A549 (cell line): Measurements from ENCODE around the gene ATL1.

Experiments
- CEBPB ChIP-seq, 2 experiments: fragments of >200 bp in 1 of 2; sonication (Bioruptor Twin) in 1 of 2; formaldehyde crosslinking in 1 of 2; IDR thresholded peaks; 2 replicates each; pipeline ENCODE4 v1.6.1; 2012 to 2016
- CHD2 ChIP-seq: fragments of 150-350 bp; IDR thresholded peaks from 2 replicates; pipeline ENCODE4 v1.6.1; 2014; ENCODE audit warnings: low read length; ENCODE audit not compliant: partially characterized antibody

DNA sequence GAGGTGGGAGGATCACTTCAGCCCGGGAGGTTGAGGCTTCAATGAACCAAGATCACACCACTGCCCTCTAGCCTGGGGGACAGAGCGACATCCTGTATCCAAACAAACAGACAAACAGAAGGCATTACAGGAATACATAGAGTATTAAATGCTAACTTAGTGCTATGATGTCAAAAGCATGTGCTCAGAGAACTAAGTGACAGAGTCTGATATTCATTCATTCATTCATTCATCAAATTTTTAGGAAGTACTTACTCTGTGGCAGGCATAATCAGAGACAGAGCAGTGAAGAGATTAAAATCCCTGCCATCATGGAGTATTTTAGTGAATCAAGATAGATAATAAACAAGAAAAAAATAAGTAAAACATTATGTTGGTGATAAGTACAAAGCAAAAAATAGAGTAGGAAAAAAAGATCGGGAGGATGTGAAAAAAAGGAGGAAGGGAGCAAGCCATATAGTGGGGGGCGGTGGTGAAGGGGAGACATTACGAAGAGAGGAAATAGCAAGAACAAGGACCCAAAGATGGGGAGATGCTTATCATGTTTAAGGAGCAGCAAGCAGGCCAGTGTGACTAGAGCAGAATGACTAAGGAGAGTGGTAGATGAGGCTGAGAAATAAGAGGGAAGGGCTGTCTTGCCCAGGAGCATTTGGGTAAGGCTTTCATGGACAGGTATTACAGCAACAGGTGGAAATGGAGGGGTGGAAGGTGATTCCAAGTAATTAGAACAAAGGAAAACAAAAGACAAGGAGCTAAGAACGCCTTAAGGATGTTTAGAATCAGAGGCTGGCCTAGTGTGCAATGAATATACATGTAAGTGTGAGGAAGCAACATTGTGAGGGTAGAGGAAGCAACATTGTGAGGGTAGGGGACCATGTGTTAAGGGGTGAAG is 30.4 kb upstream of the ATL1 start:
- TF ChIP-seq CEBPB (IDR thresholded peaks at IDR 0.05) (no peak), CHD2 (no peak)
